ENCODE results near the gene PRUNE2.
"Not testable (repeated sequence)": the region's sequence is repeated elsewhere in the genome, so short reads cannot be mapped to it uniquely, and the experiment has no call there.

PRUNE2 gene

DNA sequence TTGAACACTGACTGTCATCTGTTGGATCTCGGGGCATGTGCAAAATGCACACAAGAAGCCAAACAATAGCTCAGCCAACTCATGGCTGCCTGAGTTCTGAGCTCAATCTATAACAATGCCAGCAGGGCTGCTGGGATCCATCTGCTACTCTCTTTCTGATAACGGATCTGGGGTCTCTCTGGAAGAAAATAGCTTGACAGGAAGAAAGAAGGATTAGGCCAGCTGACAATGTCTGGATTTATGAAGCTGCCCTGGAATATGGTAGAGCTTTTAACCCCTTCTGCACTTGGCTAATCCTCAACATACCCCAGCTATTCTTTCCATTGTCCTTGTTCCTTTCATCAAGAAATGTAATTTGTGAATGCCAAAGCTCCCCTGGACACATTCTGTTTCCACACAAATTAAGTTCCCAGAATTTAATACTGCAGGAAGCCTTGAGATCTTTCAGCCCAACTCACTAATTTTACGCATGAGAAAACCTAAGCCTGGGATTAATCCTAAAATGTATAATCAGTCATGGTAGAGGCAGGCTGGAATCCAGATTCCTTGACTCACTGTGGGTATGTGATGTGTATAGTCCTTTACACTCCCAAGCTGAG, 204.4 kb downstream of the PRUNE2 start:
- no peak for DNase-seq (ENCODE audit: extremely low read depth in 1 of 2, low read depth in 1 of 2)

DNA sequence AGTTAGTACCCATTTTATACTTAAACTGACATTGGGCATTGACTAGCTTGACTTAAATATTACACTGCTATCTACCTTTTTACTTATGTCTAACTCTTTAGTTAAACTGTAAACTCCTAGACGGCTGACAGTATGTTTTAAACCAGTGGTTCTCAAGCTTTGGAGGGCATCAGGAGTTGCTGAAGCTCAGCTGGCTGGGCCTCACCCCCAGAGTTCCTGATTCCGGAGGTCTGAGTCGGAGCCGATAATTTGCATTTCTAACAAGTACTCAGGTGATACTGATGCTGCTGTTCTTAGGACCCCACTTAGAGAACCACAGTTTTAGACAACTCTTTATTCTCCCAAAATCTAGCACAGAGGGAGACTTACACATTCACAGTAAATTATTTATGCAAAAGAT, 205.0 kb downstream of the PRUNE2 start:
- no peak for DNase-seq (ENCODE audit: extremely low read depth in 1 of 2, low read depth in 1 of 2)

DNA sequence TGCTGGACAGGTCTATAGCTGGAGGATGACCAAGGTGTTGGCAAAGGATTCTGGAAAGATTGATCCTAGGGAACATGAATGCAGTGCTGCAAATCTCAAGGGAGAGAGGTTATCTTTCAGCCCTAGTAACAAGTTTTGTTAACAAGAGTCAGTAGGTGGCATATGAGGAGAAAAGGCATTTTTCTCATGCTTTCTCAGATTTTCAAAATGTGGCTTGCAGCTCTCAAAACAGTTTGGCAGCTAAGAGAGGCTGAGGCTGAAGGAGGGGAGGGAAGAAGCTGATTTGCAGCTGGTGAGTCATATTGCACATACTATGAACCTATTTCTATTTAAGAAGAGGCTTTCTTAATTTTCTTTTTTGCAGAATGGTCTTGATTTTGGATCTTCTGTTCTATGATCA, 205.9 kb downstream of the PRUNE2 start:
- DNase-seq (ENCODE audit: extremely low read depth in 1 of 2, low read depth in 1 of 2), result no peak

DNA sequence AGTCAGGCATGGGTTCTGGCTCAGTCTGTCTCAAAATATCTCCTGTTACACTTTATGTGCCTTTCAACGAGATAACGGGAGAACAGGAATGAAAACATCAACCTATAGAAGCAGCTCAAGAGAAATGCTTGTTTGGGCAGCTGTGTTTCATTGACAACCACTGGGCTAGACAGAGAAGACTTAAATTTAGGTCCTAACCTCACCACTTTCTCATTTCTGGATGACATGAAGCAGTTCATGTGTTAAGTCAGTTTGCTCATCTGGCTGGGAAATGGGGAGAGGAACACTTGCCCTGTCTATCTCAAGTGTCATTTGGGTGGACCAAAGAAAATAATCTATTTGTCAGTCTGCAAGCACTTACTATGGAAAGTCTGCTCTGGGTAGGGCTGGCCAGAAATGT, 208.4 kb downstream of the PRUNE2 start:
- no peak for DNase-seq (ENCODE audit: extremely low read depth in 1 of 2, low read depth in 1 of 2)

DNA sequence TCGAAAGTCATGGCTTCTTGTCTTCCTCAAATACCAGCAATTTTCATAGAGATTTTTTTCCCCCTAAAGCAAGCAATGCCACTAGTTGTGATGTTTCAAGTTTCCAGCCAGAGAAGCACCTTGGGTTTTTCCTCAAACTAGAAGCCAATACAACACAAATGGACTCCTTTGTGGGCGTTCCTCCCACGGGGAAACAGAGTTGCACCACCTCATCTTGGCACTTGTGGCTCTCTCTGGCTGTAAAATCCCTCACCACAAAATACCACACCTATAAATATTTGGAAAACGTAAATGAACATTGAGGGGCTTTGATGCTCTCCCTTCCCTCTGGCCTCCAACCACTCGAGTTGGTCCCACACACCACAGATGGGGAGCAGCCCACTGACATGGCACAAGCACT, 208.8 kb downstream of the PRUNE2 start:
- DNase-seq (ENCODE audit: extremely low read depth in 1 of 2, low read depth in 1 of 2), result no peak

DNA sequence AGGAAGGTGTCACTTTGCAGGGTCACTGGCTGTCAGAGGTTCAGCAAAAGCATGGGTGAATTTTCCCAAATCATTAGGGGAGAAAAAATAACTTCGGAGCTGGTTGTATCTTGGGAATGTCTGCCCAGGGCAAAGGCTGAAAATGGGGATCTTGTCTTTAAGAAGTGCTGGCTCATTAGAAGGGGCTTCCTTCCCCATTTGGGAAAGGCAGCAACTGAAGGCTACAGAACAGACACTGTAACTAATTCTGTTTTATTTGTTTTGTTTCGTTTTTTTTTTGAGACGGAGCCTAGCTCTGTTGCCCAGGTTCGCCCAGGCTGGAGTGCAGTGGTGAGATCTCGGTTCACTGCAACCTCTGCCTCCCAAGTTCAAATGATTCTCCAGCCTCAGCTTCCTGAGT, 212.0 kb downstream of the PRUNE2 start:
- no peak for DNase-seq (ENCODE audit: extremely low read depth in 1 of 2, low read depth in 1 of 2)

DNA sequence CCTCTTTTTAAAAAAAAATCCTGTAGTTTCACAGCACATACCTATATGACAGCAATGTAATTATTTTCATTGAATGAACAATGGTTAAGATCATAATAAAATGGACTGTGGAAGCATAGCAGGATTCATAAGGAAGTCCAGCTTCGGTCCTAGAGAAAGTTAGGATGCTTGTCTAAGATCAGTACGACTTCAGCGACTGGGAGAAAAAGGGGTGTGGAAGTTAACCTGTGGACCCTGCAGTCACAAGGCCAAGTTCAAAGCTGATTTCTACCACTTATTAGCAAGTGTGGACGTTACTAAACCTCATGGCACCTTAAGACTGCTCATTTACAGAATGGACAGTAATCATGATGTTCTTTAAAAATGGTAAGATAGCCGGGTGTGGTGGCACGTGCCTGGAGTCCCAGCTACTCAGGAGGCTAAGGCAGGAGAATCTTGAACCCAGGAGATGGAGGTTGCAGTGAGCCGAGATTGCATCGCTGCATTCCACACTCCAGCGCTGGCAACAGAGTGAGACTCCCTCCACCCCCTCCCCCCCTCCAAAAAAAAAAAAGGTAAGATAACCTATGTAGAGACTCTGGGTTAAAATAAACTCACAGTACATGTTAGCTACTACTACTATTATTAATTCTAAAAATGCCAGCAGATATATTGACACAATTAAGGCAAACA, 213.3 kb downstream of the PRUNE2 start:
- no peak for DNase-seq (ENCODE audit: extremely low read depth in 1 of 2, low read depth in 1 of 2)

DNA sequence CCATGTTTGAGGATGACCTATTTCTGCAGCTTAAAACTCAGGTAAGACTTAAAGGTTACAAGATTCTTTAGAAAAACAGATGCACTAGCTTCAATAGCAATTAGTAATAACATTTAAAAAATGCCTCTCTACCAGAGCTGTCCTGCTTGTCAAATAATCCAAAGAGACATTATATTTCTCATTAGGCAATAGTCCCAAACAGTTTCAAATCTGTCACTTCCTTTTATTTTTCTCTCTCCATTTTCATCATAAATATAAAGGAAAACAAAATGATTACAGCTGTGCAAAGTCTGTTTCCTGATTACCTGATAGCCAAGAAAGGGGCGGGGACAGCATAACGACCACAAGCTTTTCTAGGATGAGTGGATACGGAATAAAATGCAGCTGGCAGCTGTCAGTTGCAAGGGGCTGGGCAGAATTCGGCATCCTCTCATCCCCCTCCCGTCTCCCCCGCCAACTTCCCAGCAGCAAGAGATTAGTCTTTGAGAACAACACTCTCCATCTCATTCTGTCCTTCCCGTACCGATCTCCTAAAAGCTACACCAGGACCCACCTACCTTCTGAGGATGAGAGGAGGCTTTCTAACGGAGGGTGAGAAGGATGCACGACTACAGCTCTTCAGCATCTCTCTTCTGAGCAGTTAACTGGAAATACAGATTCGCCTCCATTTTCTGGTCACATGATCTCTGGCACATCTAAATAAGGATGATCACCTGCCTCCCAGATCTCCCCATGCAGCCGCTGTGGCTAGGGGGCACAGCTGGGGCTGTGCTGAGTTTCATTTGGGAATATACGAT, 214.2 kb downstream of the PRUNE2 start:
- DNase-seq (ENCODE audit: extremely low read depth in 1 of 2, low read depth in 1 of 2), result no peak

DNA sequence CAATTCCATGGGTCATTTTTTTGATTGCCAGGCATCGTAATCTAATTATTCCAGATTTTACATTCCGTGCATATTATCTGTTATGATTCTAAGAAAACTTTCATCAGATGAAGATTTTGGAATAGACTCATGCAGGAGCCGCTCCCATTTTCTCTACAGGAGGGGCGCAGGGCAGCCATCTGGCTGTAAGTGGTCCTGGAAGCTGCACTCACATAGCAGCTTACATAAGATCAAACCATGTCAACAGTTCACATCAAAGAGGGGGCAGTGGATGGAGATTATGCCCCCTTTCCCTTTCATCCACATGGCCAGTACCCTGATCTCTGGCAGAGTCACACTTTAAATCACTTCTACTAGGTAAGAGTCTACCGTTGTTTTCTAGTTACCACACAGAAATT, 214.9 kb downstream of the PRUNE2 start:
- no peak for DNase-seq (ENCODE audit: extremely low read depth in 1 of 2, low read depth in 1 of 2)

DNA sequence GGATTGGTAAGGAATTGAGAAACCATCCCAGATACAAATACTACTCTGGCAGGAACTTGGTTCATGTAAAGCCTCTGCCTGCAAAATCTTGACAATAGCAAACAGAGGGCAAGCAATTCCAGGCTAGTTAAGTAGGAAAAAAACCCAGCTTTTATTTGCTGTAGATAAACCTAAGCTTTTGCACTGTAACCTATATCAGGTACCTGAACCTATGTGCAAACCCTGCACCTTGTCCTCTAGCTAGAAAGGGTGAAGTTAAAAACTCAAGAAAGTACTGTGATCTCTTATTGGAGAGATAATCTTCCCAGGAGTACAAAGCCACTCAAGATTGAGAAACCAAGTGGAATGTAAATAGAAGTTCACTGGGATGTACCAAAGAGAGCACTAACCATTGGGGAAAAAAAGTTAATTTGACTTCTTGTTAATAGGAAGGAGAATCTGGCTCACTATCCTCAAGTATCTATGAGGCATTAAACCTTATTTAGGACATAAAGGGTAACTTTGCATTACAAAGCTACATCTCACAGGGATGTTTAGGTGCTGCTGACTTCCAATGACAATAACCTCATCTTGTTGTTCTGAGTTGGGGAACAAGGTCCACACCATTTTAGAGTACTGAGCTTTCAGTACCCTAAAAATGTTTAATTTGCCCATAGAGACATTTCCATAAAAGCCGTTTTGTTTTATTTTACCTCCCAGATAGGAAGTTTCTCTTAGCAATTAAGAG, 215.5 kb downstream of the PRUNE2 start:
- DNase-seq (ENCODE audit: extremely low read depth in 1 of 2, low read depth in 1 of 2), result no peak

DNA sequence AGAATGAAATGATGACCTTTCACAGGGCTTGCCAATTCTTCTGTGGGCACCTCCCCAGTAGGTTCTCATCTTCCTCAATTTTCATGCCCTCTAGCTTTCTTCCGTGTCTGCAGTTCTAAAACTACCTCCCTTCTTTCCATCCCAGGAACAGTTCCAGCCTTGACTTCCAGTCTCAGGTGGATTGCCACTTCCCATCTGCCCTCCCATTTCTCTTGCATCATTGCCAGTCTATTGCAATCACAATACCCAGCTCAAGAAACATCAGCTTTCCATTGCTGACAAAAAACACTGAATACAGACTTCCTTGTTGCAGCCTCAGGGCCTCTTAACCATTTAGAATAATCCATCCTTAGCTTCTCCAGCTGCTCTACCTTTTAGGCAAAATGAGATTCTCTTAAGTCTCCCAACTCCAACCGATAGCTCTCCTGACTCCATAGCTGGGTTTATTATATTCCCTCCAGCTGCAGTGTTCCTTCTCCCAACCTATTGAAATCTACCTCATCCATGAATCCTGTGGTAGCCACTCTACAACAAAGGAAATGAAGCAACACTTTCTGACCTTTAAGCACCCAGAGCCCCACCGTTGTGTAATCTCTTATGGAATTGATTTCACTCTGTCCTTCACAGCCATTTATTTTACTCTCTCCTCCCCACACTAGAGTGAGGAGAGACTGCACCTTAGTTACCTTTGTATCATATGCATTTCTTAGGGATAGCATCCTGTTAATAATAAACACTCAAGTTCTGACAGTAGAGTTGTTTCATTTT, 217.3 kb downstream of the PRUNE2 start:
- DNase-seq (ENCODE audit: extremely low read depth in 1 of 2, low read depth in 1 of 2), result no peak

DNA sequence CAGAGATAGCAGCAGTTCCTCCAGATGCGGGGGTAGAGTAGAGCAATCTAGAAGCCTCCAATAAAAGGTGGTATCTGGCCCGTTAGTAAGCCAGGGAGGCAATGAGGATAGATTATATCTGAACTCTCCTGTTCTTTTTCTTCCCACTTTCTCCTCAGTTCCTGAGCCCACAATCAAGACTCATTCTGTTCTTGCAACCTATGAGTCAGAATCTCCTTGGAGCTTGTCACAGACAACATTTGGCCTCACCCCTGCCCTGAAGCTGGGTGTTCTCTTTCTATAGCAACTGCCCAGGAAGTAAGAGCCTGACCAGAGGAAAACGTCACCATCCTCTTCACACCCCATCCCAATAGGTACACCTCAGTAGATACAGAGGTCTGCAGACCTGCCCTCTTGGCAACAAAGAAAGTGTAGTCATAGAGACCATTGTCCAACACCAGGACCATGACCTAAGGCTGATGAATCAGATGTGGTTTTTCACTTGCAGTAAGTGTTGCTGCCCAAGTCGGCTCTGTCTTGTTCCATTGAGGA, 218.0 kb downstream of the PRUNE2 start:
- peak in 1 of 2 donors; percentile 9 for DNase-seq (ENCODE audit: extremely low read depth in 1 of 2, low read depth in 1 of 2)

DNA sequence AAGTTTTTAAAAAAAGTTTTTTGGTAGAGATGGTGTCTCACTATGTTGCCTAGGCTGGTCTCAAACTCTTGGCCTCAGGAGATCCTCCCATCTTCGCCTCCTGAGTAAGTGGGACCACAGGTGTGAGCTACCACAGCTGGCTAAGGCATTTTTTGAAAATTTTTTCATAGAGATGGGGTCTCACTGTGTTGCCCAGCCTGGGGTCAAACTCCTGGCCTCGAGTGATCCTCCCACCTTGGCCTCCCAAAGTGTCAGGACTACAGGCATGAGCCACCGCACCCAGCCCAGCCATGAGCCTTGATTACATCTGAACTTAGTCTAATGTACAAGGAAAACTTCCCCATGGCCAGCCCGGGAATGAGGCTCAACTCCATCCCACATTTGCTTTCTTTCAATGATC, 219.2 kb downstream of the PRUNE2 start:
- DNase-seq (ENCODE audit: extremely low read depth in 1 of 2, low read depth in 1 of 2), result no peak

DNA sequence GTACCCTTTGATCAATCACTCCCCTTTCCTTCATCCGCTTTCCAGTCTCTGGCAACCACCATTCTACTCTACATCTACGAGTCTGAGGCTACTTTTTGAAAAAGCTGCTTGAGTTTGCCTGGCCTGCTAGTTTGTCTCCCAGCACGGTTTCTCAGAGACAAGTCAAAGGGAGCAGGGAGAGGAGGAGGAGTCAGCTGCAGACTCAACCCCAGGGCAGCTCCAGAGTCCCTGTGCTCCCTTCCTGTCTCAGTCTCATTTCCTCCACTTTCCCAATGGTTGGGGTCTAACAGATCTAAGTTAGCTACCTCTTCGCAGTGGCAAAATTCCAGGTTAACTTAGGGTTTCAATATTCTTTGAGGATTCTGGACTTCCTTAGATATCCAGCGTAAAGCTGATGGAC, 221.7 kb downstream of the PRUNE2 start:
- no peak for DNase-seq (ENCODE audit: extremely low read depth in 1 of 2, low read depth in 1 of 2)

DNA sequence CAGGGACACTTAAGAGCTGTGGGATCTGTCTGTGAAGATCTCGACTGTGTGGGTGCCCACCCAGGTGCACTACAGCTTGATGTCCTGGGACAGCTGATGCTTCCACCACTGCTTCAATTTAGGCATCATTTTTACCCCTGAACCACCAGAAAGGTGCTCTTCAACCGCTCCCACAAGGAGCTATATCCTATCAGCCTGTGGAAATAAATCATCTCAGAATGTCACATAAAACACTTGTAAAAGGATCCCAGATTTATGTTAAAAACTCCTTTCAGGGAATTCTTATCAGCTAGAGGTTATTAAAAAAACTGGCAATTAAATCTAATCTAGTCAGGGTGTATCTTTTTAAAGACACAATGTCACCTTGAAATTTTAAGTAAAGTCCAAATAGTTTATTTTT, 224.4 kb downstream of the PRUNE2 start:
- no peak for DNase-seq (ENCODE audit: extremely low read depth in 1 of 2, low read depth in 1 of 2)

DNA sequence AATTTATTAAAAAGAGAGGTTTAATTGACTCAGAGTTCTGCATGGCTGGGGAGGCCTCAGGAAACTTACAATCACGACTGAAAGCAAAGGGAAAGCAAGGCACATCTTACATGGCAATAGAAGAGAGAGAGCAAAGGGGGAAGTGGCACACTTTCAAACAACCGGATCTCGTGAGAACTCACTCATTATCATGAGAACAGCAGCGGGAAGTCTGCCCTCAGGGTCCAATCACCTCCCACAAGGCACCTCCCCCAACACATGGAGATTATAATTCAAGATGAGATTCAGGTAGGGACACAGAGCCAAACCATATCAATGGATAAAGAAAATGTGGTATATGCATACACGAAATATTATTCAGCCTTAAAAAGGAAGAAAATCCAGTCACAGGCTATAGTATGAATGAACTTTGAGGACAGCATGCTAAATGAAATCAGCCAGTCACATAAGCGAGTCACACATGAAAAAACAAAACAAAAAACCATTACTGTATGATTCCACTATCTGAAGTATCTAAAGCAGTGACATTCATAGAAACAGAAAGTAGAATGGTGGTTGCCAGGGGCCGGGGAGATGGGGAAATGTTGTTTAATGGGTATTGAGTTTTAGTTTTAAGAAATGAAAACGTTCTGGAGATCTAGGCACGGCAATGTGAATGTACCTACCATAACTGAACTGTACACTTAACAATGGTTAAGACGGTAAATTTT, 225.0 kb downstream of the PRUNE2 start:
- no peak for DNase-seq (ENCODE audit: extremely low read depth in 1 of 2, low read depth in 1 of 2)

DNA sequence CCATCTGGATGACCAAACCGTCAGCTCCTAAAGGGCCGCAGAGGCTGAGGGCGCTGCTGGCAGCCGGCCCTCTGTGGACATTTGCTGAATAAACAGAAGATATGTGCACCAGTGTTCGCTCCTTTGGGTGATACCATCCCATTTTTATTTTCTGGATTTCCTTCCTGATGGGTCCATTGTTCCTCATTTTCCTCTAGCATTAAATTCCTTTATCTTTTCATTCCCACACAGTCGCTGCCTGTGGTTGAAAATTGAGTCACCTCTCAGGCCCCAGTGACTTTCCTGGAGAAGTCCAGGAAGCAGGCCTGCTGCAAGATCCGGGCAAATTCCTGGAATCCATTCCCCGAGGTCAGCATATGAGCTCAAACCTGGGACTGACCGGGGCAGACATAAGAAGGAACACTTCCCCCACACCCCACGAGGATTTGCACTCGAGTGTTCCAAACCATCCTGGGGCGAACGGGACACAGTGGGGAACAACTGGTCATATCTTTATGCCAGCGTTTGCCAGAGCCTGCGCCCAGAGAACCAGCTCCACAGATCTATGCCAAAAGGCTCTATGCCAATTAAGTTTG, 228.3 kb downstream of the PRUNE2 start:
- no peak for DNase-seq (ENCODE audit: extremely low read depth in 1 of 2, low read depth in 1 of 2)

DNA sequence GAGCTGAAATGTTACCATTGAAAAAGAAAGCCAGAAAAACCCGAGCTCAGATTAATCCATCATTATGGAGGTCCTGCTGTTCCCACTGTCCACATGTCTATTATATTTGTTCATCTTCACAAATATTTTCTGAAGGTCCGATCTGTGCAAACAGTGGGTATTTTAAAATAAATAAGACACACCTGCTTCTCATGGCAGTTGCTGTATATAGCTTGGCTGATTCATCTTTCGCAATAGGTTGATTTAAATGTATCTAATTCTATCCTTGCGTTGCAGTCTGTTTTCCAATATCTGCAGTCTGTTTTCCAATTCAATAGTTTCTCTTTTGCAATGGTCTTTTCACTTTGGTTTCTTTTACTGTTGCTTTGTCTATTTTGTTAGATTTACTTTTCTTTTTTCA, 229.1 kb downstream of the PRUNE2 start:
- DNase-seq (ENCODE audit: extremely low read depth in 1 of 2, low read depth in 1 of 2), result no peak

DNA sequence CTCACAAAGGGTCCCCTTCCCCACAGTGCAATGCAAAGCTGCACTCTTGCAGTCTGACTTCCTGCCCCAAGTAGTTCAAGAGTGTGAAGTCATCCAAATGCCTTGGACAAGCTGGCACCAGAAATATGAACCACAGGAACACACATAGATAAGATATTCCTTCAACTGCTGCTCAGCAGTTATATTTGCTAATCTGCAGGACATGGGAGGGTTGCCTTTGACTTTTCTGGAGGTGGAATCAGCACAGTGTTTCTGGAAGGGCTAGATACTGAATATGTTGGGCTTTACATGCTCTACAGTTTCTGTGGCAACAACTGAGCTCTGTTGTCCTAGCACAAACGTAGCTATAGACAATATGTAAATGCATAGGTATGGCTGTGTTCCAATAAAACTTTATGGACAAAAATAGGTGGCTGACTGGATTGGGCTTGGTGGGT, 238.4 kb downstream of the PRUNE2 start:
- no peak for DNase-seq (ENCODE audit: extremely low read depth in 1 of 2, low read depth in 1 of 2)

DNA sequence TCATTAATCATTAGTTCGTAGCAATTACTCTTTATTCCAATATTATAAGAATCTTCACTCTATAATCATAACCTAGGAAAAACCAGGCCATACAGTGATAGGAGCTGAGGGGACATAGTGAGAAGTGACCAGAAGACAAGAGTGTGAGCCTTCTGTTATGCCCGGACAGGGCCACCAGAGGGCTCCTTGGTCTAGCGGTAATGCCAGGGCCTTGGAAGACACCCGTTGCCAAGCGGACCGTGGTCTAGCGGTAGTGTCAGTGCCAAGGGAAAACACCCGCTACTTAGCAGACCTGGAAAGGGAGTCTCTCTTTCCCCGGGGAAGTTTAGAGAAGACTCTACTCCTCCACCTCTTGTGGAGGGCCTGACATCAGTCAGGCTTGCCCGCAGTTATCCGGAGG, 239.9 kb downstream of the PRUNE2 start:
- DNase-seq (ENCODE audit: extremely low read depth in 1 of 2, low read depth in 1 of 2), result not testable (repeated sequence)
